Stimulated activated CD8-positive, alpha-beta memory T cell treated with anti-CD3 and anti-CD28 coated beads, Interleukin-2, amount 100 ng/mL, for 1 hour (primary cell): Measurements from ENCODE around the gene CAD.

Source experiments
- DNase-seq, 2 donors: peaks; one replicate each; pipeline ENCODE4 v3.0.0-alpha.2; 2020; ENCODE audit warnings: low read depth in 2 of 2

CAD gene

DNA sequence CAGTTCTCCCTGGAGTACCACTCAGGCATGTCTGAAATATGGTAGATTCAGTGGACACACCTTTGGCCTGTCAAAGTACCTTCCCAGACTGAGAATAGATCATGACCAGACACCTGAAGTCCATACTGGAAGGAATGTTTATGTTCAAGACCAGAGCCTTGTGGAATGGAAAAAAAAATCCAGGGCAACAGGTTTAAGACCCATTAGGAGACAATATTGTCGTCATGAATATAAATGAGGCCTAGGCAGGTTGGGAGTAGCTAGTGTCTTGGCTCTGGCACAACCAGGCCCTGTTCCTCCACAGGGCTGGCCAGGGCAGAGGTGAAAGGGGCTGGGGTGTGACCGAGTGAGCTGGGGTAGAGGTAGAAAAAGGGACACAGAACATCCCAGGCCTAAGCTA is 18.5 kb upstream of the CAD start:
- no peak for DNase-seq

DNA sequence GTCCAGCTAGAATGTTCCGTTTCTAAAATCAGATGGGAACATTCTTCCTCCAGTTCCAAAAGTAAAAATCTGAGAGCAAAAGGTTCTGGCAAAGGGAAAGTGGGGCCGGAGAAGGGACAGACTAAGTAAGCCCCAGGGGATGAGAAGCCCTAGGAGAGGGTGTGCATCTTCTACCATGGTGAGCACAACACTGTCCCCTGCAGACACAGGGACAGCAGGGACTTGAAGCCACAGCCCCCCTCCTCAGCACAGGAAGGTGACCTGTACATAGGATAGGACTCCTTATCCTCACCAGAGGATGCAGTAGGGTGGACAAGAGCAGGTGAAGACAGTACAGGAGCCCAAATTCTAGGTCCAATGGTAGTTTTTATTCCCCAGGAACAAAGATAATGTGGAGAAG is 17.9 kb upstream of the CAD start:
- no peak for DNase-seq

DNA sequence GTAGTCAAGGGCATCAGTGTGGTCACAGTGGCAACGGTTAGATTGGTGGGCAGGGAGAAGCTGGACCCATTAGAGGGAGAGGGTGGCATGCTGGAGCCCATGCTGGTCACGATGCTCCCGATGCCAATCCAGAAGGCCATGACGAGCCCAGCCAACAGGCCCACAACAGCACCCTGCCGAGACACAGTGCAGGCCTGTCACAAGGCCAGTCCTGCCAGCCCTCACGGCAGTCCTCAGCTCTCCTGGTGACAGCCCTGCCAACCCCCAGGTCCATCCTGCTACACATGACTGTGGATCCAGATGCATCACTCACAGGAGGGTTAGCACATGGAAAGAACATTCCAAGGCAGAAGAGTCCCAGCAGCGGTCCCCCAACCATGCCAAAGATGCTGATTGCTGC is 15.5 kb upstream of the CAD start:
- no peak for DNase-seq

DNA sequence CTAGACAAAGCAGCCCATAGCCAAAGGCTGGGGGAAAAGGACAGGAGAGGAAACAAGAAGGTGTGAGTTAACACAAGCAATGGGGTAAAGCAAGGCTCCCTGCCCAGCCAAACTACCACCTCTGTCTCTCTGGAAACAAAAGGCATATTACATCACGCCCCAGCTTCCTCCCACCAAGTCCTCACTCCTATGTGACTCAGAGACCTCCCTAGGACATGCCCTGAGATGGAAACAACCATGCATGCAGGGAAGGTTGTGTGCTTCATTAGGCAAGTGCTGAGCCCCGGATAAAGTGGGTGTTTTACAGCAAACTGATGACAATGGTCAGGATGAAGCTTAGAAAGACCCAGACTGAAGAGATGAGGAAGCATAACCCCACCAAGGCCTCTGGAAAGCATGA is 14.3 kb upstream of the CAD start:
- no peak for DNase-seq

DNA sequence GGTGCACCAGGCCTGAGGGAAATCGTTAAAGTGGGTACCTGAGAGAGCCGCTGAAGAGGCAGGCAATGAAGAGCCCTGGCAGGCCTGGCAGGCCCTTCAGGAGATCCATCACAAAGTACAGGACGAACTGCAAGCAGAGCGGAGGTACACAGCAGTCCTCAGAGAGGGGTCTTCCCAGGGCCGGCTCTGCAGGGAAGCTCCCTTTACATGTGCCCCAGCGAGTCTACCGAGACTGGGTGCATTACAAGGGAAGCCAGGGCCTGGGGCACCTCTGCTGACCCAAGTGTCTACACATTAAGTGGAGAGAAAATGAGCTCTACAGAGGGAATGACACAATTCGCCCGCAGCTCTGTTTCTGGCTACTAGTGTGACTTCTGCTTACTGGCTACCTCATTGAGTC is 13.4 kb upstream of the CAD start:
- no peak for DNase-seq

DNA sequence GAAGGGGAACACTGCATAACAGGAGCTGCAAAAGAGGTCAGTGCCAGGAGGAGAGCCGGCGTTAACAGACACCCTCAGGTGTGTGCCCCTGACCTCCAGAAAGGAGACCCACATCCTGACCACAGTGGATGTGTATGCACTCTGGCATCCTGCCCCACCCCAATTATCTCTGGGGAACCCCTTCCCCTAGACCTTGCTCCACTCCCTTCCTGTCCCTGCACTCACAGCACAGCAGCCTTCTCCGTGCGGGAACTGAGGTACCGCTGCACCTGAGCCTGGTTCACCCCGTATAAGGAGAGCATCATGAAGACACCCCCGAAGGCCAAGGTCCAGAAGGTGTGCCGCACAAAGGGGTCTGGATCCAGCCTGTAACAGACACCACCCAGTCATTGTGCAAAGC is 12.6 kb upstream of the CAD start:
- DNase-seq = no peak

DNA sequence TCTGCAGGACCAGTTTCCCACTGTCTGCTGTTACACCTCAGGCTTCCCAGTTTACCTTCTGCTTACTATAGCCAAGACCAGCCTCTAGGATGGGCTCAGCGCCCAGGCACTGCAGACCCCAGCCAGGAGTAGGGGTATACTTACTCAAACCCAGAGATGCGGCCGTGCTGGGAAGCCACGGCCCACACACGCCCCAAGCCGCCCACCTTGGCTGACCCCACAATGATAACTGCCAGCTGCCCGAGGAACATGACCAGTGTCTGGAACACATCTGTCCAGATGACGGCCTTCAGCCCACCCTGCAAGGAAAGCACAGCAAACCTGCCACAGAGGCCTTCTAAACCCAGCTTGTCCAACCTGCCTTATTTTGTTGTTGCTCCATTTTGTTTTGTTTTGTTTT is 12.0 kb upstream of the CAD start:
- no peak for DNase-seq

DNA sequence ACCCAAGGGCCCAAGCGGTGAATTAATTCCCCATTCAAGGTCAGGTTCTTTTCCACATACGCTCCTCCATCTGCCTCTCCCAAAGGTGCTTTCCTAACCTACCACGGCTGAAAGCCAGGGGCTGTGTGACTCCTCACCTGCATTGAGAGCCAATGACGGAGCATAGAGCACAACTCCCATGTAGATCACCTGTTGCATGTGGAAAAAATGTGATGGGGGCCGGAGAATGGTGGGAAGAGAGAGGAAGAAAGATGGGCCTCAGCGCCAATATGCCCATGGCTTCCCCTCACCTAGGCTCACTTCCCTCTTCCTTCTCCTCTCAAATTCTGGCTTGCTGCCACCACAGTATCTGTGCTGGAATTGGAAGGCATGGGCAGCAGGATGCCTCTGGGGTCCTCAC is 10.8 kb upstream of the CAD start:
- DNase-seq = no peak

DNA sequence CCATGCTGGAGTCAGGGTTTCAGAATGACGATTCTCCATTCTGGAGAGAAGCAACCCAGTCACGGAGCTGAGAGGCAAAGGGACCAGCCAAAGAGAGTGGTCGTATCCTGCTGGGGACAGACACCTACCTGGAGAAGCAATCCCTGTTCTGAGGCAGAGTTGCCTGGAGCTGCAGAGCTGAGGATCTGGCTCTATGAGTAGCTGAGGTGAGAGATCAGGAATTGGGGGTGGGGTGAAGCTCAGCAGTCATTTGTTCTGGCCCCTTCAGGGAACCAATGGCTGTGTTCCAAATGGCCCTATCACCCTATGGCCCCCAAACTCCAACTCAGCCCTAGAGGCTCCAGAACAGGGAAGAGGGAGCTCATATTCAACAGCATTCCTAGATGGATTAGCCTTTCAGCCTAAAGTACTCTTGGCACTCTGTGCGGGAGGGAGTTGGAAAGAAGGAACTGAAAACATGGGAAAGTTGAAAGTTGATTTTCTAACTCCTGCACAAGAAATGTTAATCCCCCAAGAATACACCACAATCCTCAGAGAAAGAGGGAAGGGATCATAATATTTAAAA is 8.6 kb upstream of the CAD start:
- no peak for DNase-seq

DNA sequence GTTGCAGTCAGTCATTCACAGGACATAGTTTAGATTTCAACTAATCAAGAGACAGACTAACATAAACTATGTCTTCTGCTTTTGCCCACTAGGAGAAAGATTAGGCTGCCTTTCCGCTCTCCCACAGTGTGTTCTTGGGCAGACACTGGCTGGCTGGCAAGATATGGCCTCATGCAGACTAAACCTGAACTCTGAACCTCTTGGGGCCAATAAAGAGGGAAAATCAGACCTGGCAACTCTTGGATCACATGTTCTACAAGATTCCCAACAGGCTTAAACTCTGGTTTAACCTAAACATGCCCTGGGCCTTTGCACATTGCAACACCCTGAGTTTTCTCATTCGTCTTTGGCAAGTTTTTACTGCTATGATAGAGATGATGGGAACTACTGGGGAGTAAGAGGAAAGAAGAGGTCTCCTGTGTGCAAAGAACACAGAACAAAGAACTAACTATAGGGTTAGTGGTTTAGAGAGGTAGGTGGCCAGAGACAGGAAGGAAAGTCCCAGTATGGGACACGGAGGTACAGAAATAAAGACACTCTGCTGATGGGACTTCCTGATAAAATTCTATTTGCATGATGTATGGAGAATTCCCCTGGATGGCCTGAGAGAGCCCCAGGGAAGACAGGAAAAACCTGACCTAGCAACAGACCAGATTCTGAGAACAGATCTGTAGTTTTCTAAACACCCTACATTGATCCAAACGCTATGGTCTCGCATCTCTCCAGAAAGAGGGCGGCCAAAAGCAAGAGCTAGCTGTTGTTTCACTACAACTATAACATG is 7.4 kb upstream of the CAD start:
- DNase-seq = no peak

DNA sequence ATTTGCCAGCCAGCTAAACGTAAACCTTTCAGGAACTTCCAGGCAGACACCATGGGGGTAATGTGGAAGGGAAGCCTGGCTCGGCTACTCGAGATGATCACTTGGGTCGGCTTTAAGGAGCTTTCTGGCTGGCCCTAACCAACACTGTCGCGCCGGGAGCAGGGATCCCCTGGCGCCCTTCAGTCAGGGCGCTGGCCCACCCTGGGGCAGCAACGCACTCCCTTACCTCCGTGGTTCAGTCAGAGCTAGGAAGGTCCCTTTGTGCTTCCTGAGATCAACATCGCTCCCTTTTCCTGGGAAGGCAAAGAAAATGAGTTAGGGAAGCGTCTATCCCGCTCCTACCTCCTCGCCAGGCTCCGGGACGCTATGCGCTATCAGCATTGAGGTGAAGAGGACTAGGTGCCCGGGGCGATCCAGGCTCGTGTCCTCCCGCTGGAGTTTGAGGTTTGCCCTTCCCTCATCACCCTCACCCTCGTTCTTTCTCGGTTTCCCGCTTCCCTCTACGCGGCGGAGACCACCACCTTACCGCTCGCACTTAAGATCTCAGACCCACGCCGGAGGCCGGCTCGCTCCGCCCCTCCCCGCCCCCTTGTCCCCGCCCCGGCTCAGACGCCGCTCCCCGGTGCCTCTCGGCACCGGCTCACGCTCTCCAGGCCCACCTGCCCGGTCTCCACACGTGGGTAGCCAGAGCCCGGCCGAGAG is 5.8 kb upstream of the CAD start:
- no peak for DNase-seq

DNA sequence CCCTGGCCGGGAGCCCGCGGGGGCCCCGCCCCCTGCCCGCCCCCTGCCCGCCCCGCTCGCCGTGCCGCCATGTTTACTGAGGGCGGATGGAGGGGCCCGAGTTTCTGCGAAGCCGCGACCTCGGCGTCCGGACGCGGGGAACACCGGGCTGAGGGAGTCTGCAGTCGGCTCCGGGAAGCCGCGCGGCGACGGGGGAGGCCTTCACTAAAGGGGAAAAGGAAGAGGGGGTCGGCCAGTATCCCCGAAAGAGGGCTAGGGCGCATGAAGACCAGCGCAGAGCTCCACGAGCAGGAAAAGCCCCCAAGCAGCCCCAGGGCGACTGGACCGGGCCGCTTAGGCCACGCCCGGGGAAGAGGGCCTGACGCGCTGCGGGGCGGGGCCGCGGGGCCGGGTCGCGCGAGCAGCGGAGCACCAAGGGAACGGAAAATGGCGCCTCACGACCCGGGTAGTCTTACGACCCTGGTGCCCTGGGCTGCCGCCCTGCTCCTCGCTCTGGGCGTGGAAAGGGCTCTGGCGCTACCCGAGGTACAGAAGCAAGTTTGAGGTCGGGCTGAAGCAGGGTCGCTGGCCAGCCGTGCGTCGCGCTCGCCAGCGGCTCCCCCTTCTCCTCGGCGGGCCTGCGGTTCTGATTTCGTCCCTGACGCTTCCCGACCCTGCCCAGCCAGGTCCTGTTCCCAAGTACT is 5.1 kb upstream of the CAD start, which contains the start of the genes ATRAID and SLC5A6:
Gene ATRAID, plus strand, starts transcription at position 99 of the 683 bp plus-strand sequence. Its CDS starts 328 bp downstream, at position 427.
Gene SLC5A6, minus strand, starts transcription at position 326 of the 683 bp plus-strand sequence. CDS start 4,618 bp downstream, outside the sequence.
- DNase-seq = peak; percentile 76 to 79

DNA sequence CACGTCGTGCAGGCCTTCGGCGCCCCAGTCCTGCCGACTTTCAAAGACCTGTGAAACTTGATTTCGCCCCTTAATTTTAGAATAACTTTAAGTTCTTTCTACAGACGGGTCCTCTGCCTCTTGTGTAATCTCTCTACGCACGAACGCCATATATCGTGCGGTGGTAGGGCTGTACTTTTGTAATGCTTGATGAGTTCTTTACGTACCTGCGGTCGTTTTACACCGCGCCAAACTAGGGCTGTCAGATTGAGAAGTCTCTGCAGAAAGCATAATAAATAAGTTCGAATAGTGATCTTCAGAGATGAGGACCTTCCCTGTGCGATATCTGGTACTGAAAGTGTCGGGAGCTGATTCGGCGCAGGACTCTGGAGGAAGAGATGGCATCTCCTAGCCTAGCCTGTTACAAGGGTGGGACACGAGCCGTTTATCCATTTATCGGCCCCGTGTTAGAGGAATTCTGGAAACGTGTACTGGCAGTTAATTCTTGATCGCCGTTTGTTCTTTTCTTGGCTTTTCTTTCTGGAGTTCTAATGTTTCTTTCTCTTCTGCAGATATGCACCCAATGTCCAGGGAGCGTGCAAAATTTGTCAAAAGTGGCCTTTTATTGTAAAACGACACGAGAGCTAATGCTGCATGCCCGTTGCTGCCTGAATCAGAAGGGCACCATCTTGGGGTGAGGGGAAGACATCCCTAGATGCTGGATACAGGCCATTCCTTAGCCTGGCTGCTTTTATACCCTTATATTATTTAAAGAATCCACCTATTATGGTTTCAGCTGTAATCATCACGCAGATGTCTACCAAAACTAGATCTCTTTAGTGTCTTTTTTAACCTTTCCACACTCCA is 4.3 kb upstream of the CAD start:
- DNase-seq = no peak

DNA sequence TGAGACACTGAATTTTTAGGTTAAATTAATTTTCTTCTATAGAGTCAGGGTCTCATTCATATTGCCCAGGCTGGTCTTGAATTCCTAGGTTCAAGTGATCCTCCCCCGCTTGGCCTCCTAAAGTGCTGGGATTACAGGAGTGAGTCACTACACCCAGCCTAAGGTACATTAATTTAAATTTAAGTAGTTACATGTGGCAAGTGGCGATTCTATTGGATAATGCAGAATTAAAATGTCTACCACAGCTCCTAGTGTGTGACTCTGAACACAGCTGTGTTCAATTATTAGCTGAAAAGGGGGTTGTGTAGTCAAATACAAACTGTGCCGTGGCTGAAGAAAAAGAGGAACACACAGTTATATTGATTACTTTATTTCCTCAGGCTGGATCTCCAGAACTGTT is 2.2 kb upstream of the CAD start:
- DNase-seq = no peak

DNA sequence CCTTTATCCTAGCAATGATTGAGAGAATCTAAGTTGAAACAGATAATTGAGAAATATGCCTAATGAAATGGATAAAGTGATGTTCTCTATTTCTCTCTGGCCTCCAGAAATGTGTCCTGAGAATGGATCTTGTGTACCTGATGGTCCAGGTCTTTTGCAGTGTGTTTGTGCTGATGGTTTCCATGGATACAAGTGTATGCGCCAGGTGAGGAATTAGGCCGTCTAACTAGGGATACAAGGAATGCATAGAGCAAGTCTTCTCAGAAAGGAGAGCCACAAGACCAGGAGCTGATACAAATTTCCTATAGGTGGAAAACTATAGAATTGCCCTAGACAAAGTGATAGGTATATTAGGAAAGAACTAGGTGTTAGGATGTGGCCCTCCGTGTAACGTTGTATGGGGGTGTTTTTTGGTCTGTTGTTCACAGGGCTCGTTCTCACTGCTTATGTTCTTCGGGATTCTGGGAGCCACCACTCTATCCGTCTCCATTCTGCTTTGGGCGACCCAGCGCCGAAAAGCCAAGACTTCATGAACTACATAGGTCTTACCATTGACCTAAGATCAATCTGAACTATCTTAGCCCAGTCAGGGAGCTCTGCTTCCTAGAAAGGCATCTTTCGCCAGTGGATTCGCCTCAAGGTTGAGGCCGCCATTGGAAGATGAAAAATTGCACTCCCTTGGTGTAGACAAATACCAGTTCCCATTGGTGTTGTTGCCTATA is 592 bp upstream of the CAD start:
- no peak for DNase-seq

DNA sequence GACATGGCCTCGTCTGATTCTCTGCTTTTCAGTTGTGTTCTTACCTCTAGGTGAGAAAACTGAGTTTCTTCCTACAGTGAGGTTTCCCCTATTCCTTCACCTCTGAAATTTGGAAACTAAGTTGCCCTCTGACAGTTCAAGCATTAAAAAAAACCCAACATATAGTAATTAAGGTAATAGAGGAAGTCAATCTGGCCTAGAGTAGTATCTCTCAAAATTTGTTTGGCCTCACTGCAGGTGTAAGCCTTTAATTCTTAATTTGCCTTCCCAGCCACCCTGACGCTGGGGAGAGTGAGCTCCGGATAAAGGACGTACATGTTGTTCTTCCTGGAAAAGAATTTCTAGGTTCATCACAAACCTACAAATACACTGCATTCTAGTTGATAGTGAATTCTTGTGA is 1.4 kb downstream of the CAD start:
- no peak for DNase-seq

DNA sequence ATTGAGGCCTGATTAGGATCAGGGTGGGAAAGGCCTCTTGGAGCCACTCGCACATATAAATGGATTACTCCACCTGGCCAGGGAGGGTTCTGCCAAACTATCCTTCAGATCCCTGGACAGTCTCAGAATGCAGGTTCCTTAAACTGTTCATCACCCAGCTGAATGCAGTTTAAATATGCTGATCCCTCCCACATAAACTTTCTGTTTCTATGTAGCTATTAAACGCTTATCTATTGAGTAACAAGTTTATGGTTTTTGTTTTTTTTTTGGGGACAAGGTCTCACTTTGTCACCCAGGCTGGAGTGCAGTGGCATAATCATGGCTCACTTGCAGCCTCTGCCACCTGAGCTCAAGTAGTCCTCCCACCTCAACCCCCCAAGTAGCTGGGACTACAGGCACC is 1.9 kb downstream of the CAD start:
- no peak for DNase-seq

DNA sequence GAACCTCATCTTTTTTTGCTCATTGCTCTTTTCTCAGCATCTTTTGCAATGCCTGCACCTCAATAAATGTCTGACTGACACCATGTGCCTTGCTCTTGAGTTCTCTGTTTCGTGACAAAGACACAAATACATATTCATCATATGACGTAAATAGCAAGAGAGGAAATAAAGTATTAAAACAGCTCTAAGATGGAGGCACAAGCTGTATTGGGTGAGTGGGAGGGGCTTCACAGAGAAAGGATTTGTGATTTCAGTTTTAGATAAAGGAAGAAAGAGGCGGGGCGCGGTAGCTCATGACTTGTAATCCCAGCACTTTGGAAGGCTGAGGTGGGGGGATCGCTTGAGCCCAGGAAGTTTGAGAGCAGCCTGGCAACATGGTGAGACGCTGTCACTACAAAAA is 2.9 kb downstream of the CAD start:
- no peak for DNase-seq

DNA sequence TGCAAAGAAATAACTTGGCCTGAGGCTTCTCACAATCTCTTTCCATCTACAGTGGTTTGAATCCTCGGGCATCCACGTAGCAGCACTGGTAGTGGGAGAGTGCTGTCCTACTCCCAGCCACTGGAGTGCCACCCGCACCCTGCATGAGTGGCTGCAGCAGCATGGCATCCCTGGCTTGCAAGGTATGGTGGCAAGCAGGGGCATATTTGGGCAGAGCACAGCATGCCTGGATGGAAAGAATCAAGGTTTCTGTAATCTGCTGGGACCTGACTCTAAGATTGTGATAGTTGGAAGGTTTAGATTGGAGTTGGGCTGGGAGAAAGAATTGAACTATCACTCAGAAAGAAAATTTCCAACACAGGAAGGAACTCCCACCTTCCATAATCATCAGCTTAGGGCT is 4.0 kb downstream of the CAD start:
- no peak for DNase-seq

DNA sequence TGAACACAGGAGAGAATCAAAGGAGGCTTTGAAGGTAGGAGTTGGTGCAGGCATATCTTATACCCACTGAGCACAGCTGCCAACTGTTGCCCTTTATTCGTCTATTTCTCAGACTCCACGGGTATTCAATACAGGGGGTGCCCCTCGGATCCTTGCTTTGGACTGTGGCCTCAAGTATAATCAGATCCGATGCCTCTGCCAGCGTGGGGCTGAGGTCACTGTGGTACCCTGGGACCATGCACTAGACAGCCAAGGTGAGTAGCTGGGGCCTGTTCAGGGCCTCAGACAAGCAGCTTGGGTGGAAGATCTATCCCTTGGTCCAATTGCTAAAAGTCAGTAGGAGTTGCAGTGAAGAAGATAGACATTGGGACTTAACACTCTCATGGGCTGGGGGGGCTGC is 5.2 kb downstream of the CAD start:
- no peak for DNase-seq

DNA sequence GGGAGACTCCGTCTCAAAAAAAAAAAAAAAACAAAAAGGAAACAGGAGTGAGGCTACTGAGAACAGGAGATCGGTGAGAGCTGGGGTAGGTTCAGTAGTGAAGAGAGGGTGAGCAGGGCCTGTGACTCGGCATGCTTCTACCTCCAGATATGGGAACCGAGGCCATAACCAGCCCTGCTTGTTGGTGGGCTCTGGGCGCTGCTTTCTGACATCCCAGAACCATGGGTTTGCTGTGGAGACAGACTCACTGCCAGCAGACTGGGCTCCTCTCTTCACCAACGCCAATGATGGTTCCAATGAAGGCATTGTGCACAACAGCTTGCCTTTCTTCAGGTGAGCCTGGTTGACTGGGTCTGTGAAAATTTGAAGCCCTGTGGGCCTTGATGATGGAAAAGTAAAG is 6.2 kb downstream of the CAD start:
- no peak for DNase-seq
